ENCODE data around the gene CSK. TPM values are rescaled to one million over a fixed set of nuclear protein-coding genes. Genes with fewer than 3 reads are reported as not detected.

CSK gene
- polyA plus RNA-seq, 1 experiment: 25.3 TPM

DNA sequence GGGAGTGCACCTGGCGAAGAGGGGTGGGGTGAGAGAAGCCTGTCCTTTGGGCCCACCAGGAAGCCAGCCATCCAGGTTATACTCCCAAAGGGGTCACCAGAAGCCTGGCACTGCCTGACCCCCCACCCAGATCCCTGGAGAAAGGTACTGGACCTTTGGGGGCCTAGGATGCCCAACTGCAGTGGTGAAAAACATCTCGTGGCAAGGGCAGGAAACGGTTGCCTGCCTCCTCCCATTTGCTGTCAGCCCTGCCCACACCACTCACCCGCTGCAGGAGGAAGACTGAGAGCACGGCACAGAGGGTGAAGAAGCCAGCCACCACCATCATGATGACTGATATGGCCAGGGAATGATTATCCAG, 63.3 kb downstream of the CSK start:
- ChIA-PET POLR2A (no interaction called here), CTCF (interaction anchor here (1.0 to 1.4 kb wide), 4 partner anchors 11 to 76 kb away, joined by 3 to 5 read pairs (median 3); no protein-coding TSS in a partner anchor)
- TF ChIP-seq, protein P1, sequence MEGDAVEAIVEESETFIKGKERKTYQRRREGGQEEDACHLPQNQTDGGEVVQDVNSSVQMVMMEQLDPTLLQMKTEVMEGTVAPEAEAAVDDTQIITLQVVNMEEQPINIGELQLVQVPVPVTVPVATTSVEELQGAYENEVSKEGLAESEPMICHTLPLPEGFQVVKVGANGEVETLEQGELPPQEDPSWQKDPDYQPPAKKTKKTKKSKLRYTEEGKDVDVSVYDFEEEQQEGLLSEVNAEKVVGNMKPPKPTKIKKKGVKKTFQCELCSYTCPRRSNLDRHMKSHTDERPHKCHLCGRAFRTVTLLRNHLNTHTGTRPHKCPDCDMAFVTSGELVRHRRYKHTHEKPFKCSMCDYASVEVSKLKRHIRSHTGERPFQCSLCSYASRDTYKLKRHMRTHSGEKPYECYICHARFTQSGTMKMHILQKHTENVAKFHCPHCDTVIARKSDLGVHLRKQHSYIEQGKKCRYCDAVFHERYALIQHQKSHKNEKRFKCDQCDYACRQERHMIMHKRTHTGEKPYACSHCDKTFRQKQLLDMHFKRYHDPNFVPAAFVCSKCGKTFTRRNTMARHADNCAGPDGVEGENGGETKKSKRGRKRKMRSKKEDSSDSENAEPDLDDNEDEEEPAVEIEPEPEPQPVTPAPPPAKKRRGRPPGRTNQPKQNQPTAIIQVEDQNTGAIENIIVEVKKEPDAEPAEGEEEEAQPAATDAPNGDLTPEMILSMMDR (IDR thresholded peaks at IDR 0.05; ENCODE audit: insufficient read depth, low read depth, low read length): no peak
- peaks cover 13% of the 10 kb centered on the region for H3K36me3 ChIP-seq (ENCODE audit: control insufficient read depth, insufficient read depth, low read length)
- no peaks in the 10 kb centered on the region for H3K27me3 ChIP-seq (ENCODE audit: control insufficient read depth, insufficient read depth, low read length)
- DNase-seq (ENCODE audit: low read depth): no peak
- H3K4me3 ChIP-seq (ENCODE audit: low read depth, low read length): no peak overlapping the region

DNA sequence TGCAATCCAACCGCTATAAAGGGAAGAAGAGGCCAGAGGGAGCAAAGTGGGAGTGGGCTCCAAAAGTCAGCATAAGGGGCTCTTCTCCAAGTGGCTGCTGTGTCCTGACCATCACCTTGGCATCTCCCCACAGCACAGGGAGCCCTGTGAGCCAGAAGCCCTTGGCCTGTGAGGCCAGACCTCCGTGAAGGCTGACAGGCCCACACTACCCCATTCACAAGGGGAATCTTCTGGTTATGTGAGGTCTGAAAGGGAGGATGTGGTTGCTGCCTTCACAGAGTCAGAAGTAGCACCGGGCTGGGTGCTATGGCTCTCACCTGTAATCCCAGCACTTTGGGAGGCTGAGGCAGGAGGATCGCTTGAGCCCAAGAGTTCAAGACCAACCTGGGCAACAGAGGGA, 63.7 kb downstream of the CSK start:
- H3K4me3 ChIP-seq (ENCODE audit: low read depth, low read length): no peak overlapping the region
- no peaks in the 10 kb centered on the region for H3K27me3 ChIP-seq (ENCODE audit: control insufficient read depth, insufficient read depth, low read length)
- DNase-seq (ENCODE audit: low read depth): no peak
- ChIA-PET POLR2A (no interaction called here), CTCF (no interaction called here)
- TF ChIP-seq, protein P1 (IDR thresholded peaks at IDR 0.05; ENCODE audit: insufficient read depth, low read depth, low read length): no peak
- H3K36me3 ChIP-seq (ENCODE audit: control insufficient read depth, insufficient read depth, low read length): peaks cover 14% of the 10 kb centered on the region

DNA sequence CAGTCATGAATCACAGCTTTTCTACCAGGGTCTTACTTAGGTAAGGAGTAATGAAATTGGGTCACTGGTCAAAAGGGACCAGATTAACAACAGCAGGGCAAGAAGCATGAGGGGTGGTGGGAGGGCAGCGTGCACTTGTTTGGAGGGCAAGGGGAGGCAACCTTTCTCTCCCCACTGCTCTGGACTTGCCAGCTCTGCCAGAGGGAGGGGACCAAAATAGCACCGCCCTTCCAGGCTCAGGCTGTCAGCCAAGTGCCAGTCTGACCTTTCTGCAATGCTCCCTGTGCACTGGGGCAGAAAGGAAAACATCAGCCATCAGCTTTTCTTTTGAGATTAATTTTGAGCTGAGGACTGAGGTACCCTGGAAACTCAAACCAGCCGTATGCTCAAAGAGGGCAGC, 65.6 kb downstream of the CSK start:
- Histone ChIP-seq H3K4me3 (ENCODE audit: low read depth, low read length) (no peak overlapping the region), H3K36me3 (ENCODE audit: control insufficient read depth, insufficient read depth, low read length) (peaks cover 29% of the 10 kb centered on the region), H3K27me3 (ENCODE audit: control insufficient read depth, insufficient read depth, low read length) (no peaks in the 10 kb centered on the region)
- POLR2A ChIA-PET: no interaction called here
- no peak for DNase-seq (ENCODE audit: low read depth)
- TF ChIP-seq, protein P1 (IDR thresholded peaks at IDR 0.05; ENCODE audit: insufficient read depth, low read depth, low read length): no peak
- CTCF ChIA-PET: interaction anchor here (0.5 to 1.4 kb wide), 5 partner anchors 8 to 82 kb away, joined by 3 to 4 read pairs (median 3); no protein-coding TSS in a partner anchor

DNA sequence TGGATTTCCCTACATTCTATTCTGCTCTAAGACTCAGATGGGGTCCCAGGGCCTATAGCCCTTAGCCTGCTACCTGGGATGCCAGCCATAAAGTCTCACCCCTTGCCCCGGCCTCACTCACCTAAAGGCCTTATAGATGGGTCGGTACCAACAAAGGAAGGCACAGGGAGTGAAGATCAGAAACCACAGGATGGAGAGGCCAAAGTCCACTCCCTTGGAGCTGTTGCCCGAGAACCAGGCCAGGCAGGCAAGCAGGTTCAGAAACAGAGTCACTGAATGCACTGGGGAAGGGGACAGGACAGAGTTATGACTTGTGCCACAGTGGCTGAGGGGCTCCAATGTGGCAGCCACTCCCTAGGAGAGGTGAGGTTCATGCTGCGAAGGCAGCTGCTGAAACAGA, 68.5 kb downstream of the CSK start:
- POLR2A ChIA-PET: no interaction called here

DNA sequence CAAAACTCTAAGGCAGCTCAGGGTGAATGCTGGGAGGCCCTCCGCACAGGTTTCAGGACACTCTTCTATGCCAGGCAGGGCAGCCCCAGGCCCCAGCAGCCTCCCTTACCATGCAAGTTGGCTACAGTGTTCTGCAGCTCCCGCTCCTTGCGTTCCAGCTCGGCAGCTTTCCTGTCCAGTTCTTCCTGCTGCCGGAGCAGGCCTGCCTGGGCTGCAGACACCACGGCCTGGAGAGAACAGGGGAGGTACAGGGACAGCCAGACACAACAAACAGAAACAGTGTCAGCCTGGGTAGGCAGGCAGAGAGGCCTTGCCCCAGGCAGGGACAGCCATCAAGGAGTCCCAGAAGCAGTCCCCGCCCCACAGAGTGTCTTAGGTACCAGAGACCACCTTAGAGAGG, 70.1 kb downstream of the CSK start:
- ChIA-PET POLR2A (no interaction called here), CTCF (no interaction called here)
- TF ChIP-seq, protein P1 (IDR thresholded peaks at IDR 0.05; ENCODE audit: insufficient read depth, low read depth, low read length): no peak
- Histone ChIP-seq H3K36me3 (ENCODE audit: control insufficient read depth, insufficient read depth, low read length) (peaks cover 41% of the 10 kb centered on the region), H3K4me3 (ENCODE audit: low read depth, low read length) (no peak overlapping the region), H3K27me3 (ENCODE audit: control insufficient read depth, insufficient read depth, low read length) (no peaks in the 10 kb centered on the region)
- no peak for DNase-seq (ENCODE audit: low read depth)

More for the DNA sequence above, 68.5 kb downstream of the CSK start:
- TF ChIP-seq, protein P1 (IDR thresholded peaks at IDR 0.05; ENCODE audit: insufficient read depth, low read depth, low read length): no peak
- CTCF ChIA-PET: interaction anchor here (0.7 to 1.6 kb wide), 2 partner anchors 8 to 12 kb away, joined by 4 read pairs; no protein-coding TSS in a partner anchor
- no peak for DNase-seq (ENCODE audit: low read depth)
- H3K4me3 ChIP-seq (ENCODE audit: low read depth, low read length): no peak overlapping the region
- H3K36me3 ChIP-seq (ENCODE audit: control insufficient read depth, insufficient read depth, low read length): peaks cover 41% of the 10 kb centered on the region
- H3K27me3 ChIP-seq (ENCODE audit: control insufficient read depth, insufficient read depth, low read length): no peaks in the 10 kb centered on the region

Small RNA genes within 50 kb of the gene (small RNA-seq; reads per million reads assigned to genes)
- gene CPLX3 (ENCODE audit: insufficient read length, low read depth, low replicate concordance) (not detected), gene MIR4513 (ENCODE audit: insufficient read length, low read depth, low replicate concordance) (not detected), gene MIR6882 (ENCODE audit: insufficient read length, low read depth, low replicate concordance) (0.84 reads per million)

Other genes starting within 250 kb of the CSK start
- gene ARID3B, start 240.9 kb upstream of the CSK start, polyA plus RNA-seq (2011; rRNA removed): 1.2 and 1.5 TPM in 2 replicates
- 45.2 and 58.3 TPM in 2 replicates for gene CLK3, start 166.2 kb upstream of the CSK start, polyA plus RNA-seq (2011; rRNA removed)
- 37.2 and 44.2 TPM in 2 replicates for gene EDC3, start 86.1 kb upstream of the CSK start, polyA plus RNA-seq (2011; rRNA removed)
- 0.10 TPM in 1 of 2 replicates, not detected in the other for gene CYP1A1, start 56.6 kb upstream of the CSK start, polyA plus RNA-seq (2011; rRNA removed)
- gene CYP1A2, start 33.2 kb upstream of the CSK start, polyA plus RNA-seq (2011; rRNA removed): not detected in 2 replicates
- gene LMAN1L, start 30.8 kb downstream of the CSK start, polyA plus RNA-seq (2011; rRNA removed): not detected in 2 replicates
- gene CPLX3, start 44.5 kb downstream of the CSK start, polyA plus RNA-seq (2011; rRNA removed): not detected in 2 replicates
- 18.4 and 20.1 TPM in 2 replicates for gene ULK3, start 61.1 kb downstream of the CSK start, polyA plus RNA-seq (2011; rRNA removed)
- 144 and 192 TPM in 2 replicates for gene SCAMP2, start 91.3 kb downstream of the CSK start, polyA plus RNA-seq (2011; rRNA removed)
- gene MPI, start 108.0 kb downstream of the CSK start, polyA plus RNA-seq (2011; rRNA removed): 73.9 and 105 TPM in 2 replicates
- gene FAM219B, start 124.8 kb downstream of the CSK start, polyA plus RNA-seq (2011; rRNA removed): 54.7 and 66.7 TPM in 2 replicates
- gene COX5A, start 156.0 kb downstream of the CSK start, polyA plus RNA-seq (2011; rRNA removed): 64.6 and 106 TPM in 2 replicates
- gene RPP25, start 174.7 kb downstream of the CSK start, polyA plus RNA-seq (2011; rRNA removed): 0.92 and 1.3 TPM in 2 replicates
- gene SCAMP5, start 213.5 kb downstream of the CSK start, polyA plus RNA-seq (2011; rRNA removed): 2.9 and 3.6 TPM in 2 replicates
- gene PPCDC, start 241.5 kb downstream of the CSK start, polyA plus RNA-seq (2011; rRNA removed): 8.2 and 11.1 TPM in 2 replicates